Right forelimb (tissue), 1 donor: ENCODE measurements around the gene EFCAB14.
"Not testable (repeated sequence)": the region's sequence is repeated elsewhere in the genome, so short reads cannot be mapped to it uniquely, and the experiment has no call there.

Experiments
- DNase-seq: peaks from one replicate; pipeline ENCODE4 v3.0.0-alpha.2; 2018

The EFCAB14 gene

DNA sequence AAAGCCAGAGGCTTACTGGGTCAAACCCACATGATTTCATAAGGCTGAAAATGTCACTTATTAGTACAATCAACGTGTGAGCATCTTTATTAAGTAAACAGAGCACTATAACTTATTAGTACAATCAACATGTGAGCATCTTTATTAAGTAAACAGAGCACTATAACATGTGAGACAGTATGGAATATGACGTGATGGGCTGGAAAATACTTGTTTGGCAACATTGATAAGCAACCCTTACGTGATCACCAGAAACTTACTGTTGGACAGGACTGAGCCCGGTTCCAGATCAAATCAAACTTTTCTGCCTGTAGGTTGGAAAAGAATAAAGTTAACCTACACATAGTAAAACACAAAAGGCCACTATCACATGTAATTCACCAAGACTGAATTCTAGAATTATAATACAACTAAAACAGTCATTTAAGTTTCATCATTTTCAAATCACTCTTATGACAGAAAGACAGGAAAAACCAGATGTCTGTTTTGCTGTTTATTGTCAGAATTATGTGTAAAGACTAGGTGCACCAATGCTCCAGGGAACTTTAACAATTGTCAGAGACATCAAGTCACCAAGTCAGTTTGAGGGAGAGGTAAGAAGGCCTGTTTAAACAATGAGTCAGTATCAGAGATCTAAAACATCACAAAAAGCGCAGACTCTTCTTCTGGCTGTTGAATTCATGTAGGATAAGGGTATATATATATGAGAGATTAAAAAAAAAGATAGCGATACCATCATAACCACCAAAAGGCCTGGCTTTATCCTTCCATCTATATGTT lies 66.4 kb downstream of the EFCAB14 start:
- DNase-seq: no peak

DNA sequence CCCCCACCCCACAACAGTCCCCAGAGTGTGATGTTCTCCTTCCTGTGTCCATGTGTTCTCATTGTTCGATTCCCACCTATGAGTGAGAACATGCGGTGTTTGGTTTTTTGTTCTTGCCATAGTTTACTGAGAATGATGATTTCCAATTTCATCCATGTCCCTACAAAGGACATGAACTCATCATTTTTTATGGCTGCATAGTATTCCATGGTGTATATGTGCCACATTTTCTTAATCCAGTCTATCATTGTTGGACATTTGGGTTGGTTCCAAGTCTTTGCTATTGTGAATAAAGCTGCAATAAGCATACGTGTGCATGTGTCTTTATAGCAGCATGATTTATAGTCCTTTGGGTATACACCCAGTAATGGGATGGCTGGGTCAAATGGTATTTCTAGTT lies 67.8 kb downstream of the EFCAB14 start:
- DNase-seq: not testable (repeated sequence)

DNA sequence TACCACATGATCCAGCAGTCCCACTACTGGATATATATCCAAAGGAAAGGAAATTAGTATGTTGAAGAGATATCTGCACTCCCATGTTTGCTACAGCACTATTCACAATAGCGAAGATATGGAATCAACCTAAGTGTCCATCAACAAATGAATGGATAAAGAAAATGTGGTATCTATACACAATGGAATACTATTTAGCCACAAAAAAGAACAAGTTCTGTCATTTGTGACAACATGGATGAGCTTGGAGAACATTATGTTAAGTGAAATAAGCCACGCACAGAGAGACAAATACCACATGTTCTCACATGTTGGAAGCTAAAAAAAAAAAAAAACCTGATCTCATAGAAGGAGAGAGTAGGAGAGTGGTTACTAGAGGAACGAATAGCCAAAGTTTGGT lies 68.4 kb downstream of the EFCAB14 start:
- DNase-seq: no peak

DNA sequence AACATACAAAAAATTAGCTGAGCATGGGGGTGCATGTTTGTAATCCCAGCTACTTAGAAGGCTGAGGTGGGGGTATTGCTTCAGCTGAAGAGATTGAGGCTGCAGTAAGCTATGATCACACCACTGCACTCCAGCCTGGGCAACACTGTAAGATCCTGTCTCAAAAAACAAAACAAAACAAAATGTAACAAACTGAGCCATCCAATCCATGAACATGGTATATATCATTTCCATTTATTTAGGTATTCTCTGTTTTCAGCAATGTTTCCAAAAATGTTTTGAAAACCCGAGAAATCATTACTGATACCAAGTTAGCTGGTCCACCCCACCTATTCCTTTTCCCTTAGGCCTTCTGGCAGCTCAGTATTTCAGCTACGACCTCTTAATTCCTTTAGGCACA lies 69.2 kb downstream of the EFCAB14 start:
- DNase-seq: no peak

DNA sequence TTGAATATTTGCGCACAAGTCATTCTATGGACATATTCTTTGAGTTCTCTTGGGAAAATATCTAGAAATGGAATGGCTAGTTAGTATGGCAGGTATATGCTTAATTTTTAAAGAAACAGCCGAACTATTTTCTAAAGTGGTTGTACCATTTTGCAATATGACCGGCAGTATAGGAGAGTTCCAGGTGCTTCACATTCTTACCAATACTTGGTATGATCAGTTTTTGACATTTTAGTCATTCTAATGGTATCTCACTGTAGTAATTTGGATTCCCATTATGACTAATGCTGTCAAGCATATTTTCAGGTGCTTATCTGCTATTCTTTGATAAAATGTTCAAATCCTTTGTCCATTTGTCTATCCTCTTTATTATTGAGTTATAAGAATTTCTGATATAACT lies 71.3 kb downstream of the EFCAB14 start:
- DNase-seq: no peak

DNA sequence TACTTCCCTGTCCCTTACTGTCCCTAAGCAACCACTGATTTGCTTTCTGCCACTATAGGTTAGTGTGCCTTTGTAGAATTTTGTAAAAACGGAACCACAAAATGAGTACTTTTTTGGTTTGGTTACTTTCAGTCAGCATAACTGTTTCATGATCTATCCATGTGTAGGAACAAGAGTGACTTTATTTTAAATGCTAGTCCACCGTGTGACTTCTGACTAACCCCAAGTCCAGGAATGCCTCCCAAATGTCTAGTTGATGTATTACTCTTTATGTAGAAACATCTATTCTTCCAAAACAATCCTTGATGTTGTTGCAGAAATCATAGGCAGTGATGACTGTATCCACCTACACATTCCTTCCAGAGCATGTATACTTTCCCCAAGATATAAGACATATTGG lies 72.1 kb downstream of the EFCAB14 start:
- DNase-seq: no peak

DNA sequence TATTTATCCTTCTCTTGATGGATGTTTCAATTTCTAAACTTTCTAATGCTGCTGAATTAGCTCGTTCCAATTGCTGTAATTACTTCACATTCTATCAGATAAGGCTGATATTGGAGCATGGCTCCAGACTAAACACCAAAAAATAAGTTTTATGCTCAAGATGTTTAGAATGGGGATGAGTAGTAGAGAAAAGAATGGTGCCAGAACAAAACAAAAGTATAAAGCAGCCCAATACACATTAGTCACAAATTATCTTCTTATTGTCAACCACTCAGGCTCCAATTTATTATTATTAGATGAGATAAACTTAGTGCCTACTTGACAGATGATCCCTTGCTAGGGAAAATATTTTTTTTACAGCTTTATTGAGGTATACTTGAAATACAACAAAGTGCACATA lies 72.6 kb downstream of the EFCAB14 start:
- no peak for DNase-seq

DNA sequence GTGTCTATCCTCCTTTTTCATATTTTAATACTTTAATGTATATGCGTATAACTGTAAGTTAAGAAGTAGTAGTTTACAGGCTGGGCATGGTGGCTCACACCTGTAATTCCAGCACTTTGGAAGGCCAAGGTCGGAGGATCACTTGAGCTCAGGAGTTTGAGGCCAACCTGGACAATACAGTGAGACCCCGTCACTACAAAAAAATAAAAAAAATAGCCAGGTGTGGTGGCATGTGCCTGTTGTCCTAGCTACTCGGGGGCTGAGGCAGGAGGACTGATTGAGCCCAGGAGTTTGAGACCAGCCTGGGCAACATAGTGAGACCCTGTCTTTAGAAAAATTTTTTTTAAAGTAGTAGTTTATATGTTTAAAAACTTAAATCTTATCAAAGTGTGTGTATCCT lies 73.1 kb downstream of the EFCAB14 start:
- DNase-seq: no peak

DNA sequence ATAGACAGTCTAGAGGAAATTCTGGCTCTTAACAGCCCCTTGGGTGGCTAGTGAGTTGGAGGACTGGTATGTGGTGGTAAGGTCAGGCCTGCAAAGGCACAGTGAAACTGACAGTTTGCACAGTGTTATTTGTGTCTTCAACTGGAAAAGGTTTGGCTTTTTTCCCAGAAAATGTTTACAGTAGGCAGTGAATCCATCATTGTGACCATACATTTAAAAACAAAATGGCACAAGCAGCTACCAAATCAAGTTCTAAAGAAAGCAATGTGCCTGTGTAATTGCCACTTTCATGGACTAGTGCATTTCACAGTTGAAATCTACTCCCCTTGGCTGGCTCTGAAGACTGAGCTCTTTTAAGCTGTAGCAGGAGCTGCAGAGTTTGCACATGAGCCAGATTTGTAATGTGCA lies 75.5 kb downstream of the EFCAB14 start:
- no peak for DNase-seq

DNA sequence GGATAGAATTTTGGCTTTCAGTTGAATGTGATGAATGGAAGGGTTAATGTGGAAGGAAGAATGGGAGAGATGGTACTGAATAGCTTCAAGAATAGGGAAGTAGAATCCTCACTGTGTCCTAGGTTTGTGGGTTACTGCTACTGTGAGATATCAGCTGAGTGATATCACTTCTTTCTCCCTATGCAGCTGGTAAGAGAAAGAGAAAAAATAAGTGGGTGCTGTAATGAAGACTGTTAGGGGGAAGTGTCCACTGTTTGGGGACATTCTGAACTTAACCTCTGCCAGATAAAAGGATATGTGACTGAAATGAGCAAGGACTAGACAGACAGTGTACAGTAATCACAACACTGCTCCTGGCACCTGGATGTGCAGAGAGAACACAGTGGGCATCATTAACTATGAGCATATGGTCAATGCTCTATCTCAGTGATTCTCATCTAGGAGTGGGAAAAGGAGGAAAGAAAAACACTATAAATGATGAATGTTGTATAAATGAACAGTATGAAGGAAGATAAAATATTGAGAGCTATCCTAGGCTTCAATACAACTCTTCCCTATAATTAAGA lies 76.7 kb downstream of the EFCAB14 start:
- no peak for DNase-seq

DNA sequence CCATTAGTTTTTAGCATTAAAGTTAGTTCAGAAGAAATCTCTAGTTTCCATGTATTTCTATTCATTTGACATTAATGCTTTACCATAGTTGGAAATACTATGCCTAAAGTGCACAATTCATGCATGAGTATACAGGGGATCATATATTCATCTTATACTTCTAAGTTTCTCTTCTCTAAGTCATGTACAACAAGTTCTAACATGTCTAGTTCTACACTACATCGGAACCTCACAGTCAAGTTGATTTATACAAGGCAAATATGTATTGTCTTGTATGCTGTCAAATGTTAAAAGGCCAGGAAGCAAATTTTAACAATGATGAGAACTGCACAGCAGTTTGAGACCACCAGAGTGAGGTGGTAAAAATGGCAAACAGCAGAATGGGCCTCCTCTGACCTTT lies 79.4 kb downstream of the EFCAB14 start:
- no peak for DNase-seq

DNA sequence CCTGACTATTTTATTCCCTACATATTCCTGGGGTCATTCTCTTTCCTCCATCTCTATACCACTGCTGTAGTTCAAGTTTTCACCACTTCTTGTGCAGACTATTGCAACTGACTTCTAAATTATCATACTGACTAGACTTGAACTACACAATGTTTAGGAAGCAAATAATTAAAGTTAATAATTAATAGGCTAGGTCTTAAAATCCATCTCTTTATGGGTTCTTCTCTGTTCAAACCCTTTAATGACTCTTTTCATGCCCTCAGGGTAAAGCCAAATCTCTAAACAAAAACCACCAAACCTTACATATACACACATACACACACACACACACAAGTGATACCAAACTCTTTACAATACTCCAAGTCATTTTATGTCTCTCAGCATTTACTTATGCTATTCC lies 80.0 kb downstream of the EFCAB14 start:
- DNase-seq: no peak

DNA sequence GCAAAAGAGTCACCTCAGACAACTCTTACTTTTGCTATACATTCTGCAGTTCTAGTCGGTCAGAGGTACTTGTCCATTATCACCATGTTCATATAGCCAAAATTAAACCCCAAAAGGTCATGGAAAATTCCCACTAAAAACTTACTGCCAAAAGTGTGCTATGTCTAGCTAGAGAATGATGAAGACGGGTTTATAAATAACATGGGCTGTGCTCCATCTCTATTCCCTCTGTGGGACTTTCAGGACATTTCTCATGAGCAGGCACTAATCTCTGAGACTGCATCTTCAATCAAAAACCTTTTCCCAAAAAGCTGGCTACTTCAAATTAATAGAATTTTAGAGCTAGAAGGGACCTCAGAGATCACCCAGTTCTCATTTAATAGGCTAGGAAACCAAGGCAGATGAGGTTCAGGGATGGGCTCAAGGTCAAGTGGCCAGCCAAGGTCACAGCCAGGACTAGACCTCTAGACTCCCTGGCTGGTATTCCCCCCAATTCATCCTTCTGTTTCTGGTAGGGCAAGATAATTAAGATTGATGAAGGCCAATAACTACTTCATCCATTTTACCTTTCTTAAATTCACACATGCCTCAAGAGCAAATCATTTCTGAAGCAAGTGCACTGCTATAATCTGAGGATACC lies 81.3 kb downstream of the EFCAB14 start:
- DNase-seq: no peak

DNA sequence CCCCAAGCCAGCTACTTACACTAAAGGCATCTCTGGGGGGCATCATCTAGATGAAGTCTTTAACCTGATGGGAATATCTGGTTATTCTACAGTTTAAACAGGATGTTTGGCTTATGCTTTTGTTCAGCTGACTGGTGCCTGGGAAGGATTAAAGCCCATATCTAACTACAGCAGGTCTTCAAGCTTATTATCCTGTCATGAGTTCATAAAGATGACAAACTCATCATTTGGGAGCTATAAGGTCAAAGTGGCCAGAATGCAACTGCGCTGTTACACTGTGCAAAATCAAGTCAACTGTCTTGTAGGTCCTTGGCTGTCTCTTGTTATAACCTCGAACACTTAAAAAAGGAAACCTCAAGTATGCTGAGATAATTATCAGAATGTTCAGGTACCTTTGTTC lies 83.7 kb downstream of the EFCAB14 start:
- no peak for DNase-seq

DNA sequence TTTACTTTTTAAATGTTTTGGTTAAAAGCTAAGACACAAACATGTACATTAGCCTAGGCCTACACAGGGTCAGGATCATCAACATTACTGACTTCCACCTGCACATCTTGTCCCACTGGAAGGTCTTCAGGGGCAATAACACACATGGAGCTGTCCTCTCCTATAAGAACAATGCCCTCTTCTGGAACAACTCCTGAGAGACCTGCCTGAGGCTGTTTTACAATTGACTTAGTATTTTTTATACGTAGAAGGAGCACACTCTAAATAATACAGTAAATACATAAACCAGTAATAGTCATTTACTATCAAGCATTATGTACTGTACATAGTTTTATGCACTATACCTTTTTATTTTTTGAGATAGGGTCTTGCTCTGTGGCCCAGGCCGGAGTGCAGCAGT lies 88.2 kb downstream of the EFCAB14 start:
- no peak for DNase-seq
